HEK293 (cell line): ENCODE measurements around the gene CCHCR1.

Source experiments
- GLI2 ChIP-seq: fragments of 450-650 bp; formaldehyde crosslinking; IDR thresholded peaks from 2 replicates; pipeline ENCODE4; 2017; ENCODE audit warnings: missing biosample characterization, missing genetic modification characterization, low read depth, borderline replicate concordance
- HOXD13 ChIP-seq: sonication (generic); formaldehyde crosslinking; IDR thresholded peaks from 2 replicates; pipeline ENCODE4 v1.8.0; 2022; ENCODE audit warnings: missing genetic modification reagents, borderline replicate concordance
- OSR2 ChIP-seq: fragments of 450-650 bp; formaldehyde crosslinking; IDR thresholded peaks from 2 replicates; pipeline ENCODE4 v1.5.1; 2016; ENCODE audit warnings: missing biosample characterization, missing genetic modification characterization
- PRDM4 ChIP-seq: fragments of 450-650 bp; formaldehyde crosslinking; IDR thresholded peaks from 2 replicates; pipeline ENCODE4 v1.5.1; 2017; ENCODE audit warnings: missing biosample characterization, missing genetic modification characterization
- REPIN1 ChIP-seq: fragments of 450-650 bp; formaldehyde crosslinking; IDR thresholded peaks from 2 replicates; pipeline ENCODE4 v1.5.1; 2017; ENCODE audit warnings: missing biosample characterization, missing genetic modification characterization, low read depth
- SALL2 ChIP-seq: fragments of 450-650 bp; formaldehyde crosslinking; IDR thresholded peaks from 2 replicates; pipeline ENCODE4 v1.5.0; 2017; ENCODE audit warnings: missing biosample characterization, mild to moderate bottlenecking, missing genetic modification characterization, borderline replicate concordance
- ZBTB1 ChIP-seq: fragments of 450-650 bp; formaldehyde crosslinking; IDR thresholded peaks from 2 replicates; pipeline ENCODE4 v1.5.1; 2016; ENCODE audit warnings: missing biosample characterization, missing genetic modification characterization
- ZIC2 ChIP-seq: fragments of 450-650 bp; formaldehyde crosslinking; IDR thresholded peaks from 2 replicates; pipeline ENCODE4 v1.5.1; 2016; ENCODE audit warnings: missing biosample characterization, missing genetic modification characterization
- ZNF112 ChIP-seq: fragments of 450-650 bp; formaldehyde crosslinking; IDR thresholded peaks from 2 replicates; pipeline ENCODE4 v1.5.0; 2017; ENCODE audit warnings: missing biosample characterization, missing genetic modification characterization
- ZNF148 ChIP-seq: fragments of 450-650 bp; formaldehyde crosslinking; IDR thresholded peaks from 2 replicates; pipeline ENCODE4 v1.5.0; 2017; ENCODE audit warnings: missing biosample characterization, missing genetic modification characterization, borderline replicate concordance
- ZNF174 ChIP-seq: fragments of 450-650 bp; formaldehyde crosslinking; IDR thresholded peaks from 2 replicates; pipeline ENCODE4 v1.5.0; 2017; ENCODE audit warnings: missing biosample characterization, mild to moderate bottlenecking, missing genetic modification characterization
- ZNF175 ChIP-seq: fragments of 450-650 bp; formaldehyde crosslinking; IDR thresholded peaks from 2 replicates; pipeline ENCODE4 v1.5.1; 2016; ENCODE audit warnings: missing biosample characterization, missing genetic modification characterization
- ZNF2 ChIP-seq: fragments of 450-650 bp; formaldehyde crosslinking; IDR thresholded peaks from 2 replicates; pipeline ENCODE4 v1.5.1; 2016; ENCODE audit warnings: missing biosample characterization, missing genetic modification characterization
- ZNF211 ChIP-seq: fragments of 450-650 bp; formaldehyde crosslinking; IDR thresholded peaks from 2 replicates; pipeline ENCODE4 v1.5.1; 2016; ENCODE audit warnings: low read depth, missing biosample characterization, missing genetic modification characterization
- ZNF221 ChIP-seq: fragments of 450-650 bp; formaldehyde crosslinking; IDR thresholded peaks from 2 replicates; pipeline ENCODE4 v1.5.1; 2017; ENCODE audit warnings: missing biosample characterization, missing genetic modification characterization, borderline replicate concordance
- ZNF266 ChIP-seq: fragments of 450-650 bp; formaldehyde crosslinking; IDR thresholded peaks from 2 replicates; pipeline ENCODE4 v1.5.1; 2016; ENCODE audit warnings: missing biosample characterization, missing genetic modification characterization, low read depth
- ZNF274 ChIP-seq, 2 experiments: fragments of 200-500 bp in 1 of 2; fragments of 450-650 bp in 1 of 2; sonication (Bioruptor generic) in 1 of 2; formaldehyde crosslinking in 1 of 2; IDR thresholded peaks; 2 replicates each; pipeline versions ENCODE4 v1.5.1 to v1.6.1; 2014 to 2016; ENCODE audit warnings: borderline replicate concordance in 1 of 2, inconsistent platforms in 1 of 2, low read length in 1 of 2, missing biosample characterization in 1 of 2, missing genetic modification characterization in 1 of 2
- ZNF292 ChIP-seq: fragments of 450-650 bp; formaldehyde crosslinking; IDR thresholded peaks from 2 replicates; pipeline ENCODE4 v1.5.1; 2016; ENCODE audit warnings: low read depth, missing biosample characterization, missing genetic modification characterization, borderline replicate concordance
- ZNF311 ChIP-seq: fragments of 450-650 bp; formaldehyde crosslinking; IDR thresholded peaks from 2 replicates; pipeline ENCODE4 v1.5.1; 2017; ENCODE audit warnings: missing biosample characterization, missing genetic modification characterization, borderline replicate concordance
- ZNF416 ChIP-seq: fragments of 450-650 bp; formaldehyde crosslinking; IDR thresholded peaks from 2 replicates; pipeline ENCODE4 v1.5.1; 2016; ENCODE audit warnings: missing biosample characterization, missing genetic modification characterization
- ZNF501 ChIP-seq: fragments of 450-650 bp; formaldehyde crosslinking; IDR thresholded peaks from 2 replicates; pipeline ENCODE4 v1.5.1; 2016; ENCODE audit warnings: missing biosample characterization, missing genetic modification characterization
- ZNF530 ChIP-seq: fragments of 450-650 bp; formaldehyde crosslinking; IDR thresholded peaks from 2 replicates; pipeline ENCODE4 v1.5.1; 2016; ENCODE audit warnings: low read depth, missing biosample characterization, missing genetic modification characterization
- ZNF548 ChIP-seq: fragments of 450-650 bp; formaldehyde crosslinking; IDR thresholded peaks from 2 replicates; pipeline ENCODE4 v1.5.1; 2016; ENCODE audit warnings: missing biosample characterization, missing genetic modification characterization
- ZNF623 ChIP-seq: fragments of 450-650 bp; formaldehyde crosslinking; IDR thresholded peaks from 2 replicates; pipeline ENCODE4 v1.5.1; 2016; ENCODE audit warnings: missing biosample characterization, missing genetic modification characterization
- ZNF629 ChIP-seq: fragments of 450-650 bp; formaldehyde crosslinking; IDR thresholded peaks from 2 replicates; pipeline ENCODE4 v1.5.1; 2017; ENCODE audit warnings: missing biosample characterization, missing genetic modification characterization
- ZNF660 ChIP-seq: fragments of 450-650 bp; IDR thresholded peaks from 2 replicates; pipeline ENCODE4 v1.5.1; 2018; ENCODE audit warnings: missing biosample characterization, mild to moderate bottlenecking, missing genetic modification characterization
- ZNF670 ChIP-seq: fragments of 450-650 bp; formaldehyde crosslinking; IDR thresholded peaks from 2 replicates; pipeline ENCODE4 v1.5.1; 2016; ENCODE audit warnings: missing biosample characterization, missing genetic modification characterization, low read depth
- ZNF692 ChIP-seq: fragments of 450-650 bp; formaldehyde crosslinking; IDR thresholded peaks from 2 replicates; pipeline ENCODE4 v1.5.1; 2016; ENCODE audit warnings: missing biosample characterization, missing genetic modification characterization
- ZNF747 ChIP-seq: fragments of 450-650 bp; formaldehyde crosslinking; IDR thresholded peaks from 2 replicates; pipeline ENCODE4 v1.5.1; 2016; ENCODE audit warnings: missing biosample characterization, missing genetic modification characterization
- ZNF768 ChIP-seq: fragments of 450-650 bp; formaldehyde crosslinking; IDR thresholded peaks from 2 replicates; pipeline ENCODE4 v1.5.1; 2018; ENCODE audit warnings: missing biosample characterization, mild to moderate bottlenecking, missing genetic modification characterization
- ZNF791 ChIP-seq: fragments of 450-650 bp; formaldehyde crosslinking; IDR thresholded peaks from 2 replicates; pipeline ENCODE4 v1.5.1; 2016; ENCODE audit warnings: missing biosample characterization, missing genetic modification characterization
- ZNF837 ChIP-seq: fragments of 450-650 bp; formaldehyde crosslinking; IDR thresholded peaks from 2 replicates; pipeline ENCODE4 v1.5.1; 2016; ENCODE audit warnings: missing biosample characterization, missing genetic modification characterization
- ZSCAN30 ChIP-seq: fragments of 450-650 bp; IDR thresholded peaks from 2 replicates; pipeline ENCODE4 v1.5.1; 2018; ENCODE audit warnings: missing biosample characterization, mild to moderate bottlenecking, missing genetic modification characterization, moderate library complexity
- ZSCAN5A ChIP-seq: fragments of 450-650 bp; formaldehyde crosslinking; IDR thresholded peaks from 2 replicates; pipeline ENCODE4 v1.5.1; 2016; ENCODE audit warnings: missing biosample characterization, missing genetic modification characterization

CCHCR1 gene

GRCh38 chr6:31158140-31158862 is 699 bp upstream of the CCHCR1 start, which contains the start of gene TCF19 (continued):
- no peak for TF ChIP-seq ZNF112
- TF ChIP-seq ZNF266 = no peak
- TF ChIP-seq ZSCAN30 (tag by site-specific recombination) = 0 out of 2 replicates have a peak, but pooled peaks have one; percentile 35
- TF ChIP-seq ZNF791 (tag by site-specific recombination) = no peak
- no peak for TF ChIP-seq ZNF747
- no peak for TF ChIP-seq ZNF211 (tag by site-specific recombination)
- TF ChIP-seq ZNF148 = no peak
- TF ChIP-seq HOXD13 (CRISPR knock-in tag) = no peak
- TF ChIP-seq ZNF175 (tag by site-specific recombination) = no peak
- peak; percentile 25; the same call in 1 of the 2 replicates for TF ChIP-seq OSR2
- no peak for TF ChIP-seq ZNF837 (tag by site-specific recombination)
- no peak for TF ChIP-seq ZNF670 (tag by site-specific recombination)
- no peak for TF ChIP-seq GLI2 (tag by site-specific recombination)
- no peak for TF ChIP-seq ZNF530
- TF ChIP-seq ZNF501 = peak; percentile 68; the same call in 1 of the 2 replicates
- no peak for TF ChIP-seq ZNF174 (tag by site-specific recombination)
- no peak for TF ChIP-seq ZNF274 (IDR thresholded peaks at IDR 0.05; ENCODE audit: low read length)
- no peak for TF ChIP-seq ZNF274 (tag by site-specific recombination; IDR thresholded peaks at IDR 0.05; ENCODE audit: borderline replicate concordance)
- peak; percentile 92 for TF ChIP-seq ZNF692 (tag by site-specific recombination)
- TF ChIP-seq ZNF311 = no peak
- no peak for TF ChIP-seq ZNF292 (tag by site-specific recombination)
- TF ChIP-seq ZNF660 (tag by site-specific recombination) = peak; percentile 81
- no peak for TF ChIP-seq ZNF221 (tag by site-specific recombination)
- TF ChIP-seq REPIN1 (tag by site-specific recombination) = no peak
- no peak for TF ChIP-seq SALL2 (tag by site-specific recombination)
- TF ChIP-seq ZNF623 (tag by site-specific recombination) = no peak
- peak; percentile 19; the same call in 1 of the 2 replicates for TF ChIP-seq ZNF2 (tag by site-specific recombination)
- TF ChIP-seq ZSCAN5A (tag by site-specific recombination) = no peak
- TF ChIP-seq ZBTB1 (tag by site-specific recombination) = no peak
- TF ChIP-seq ZNF416 (tag by site-specific recombination) = no peak
- no peak; the same call in 1 of the 2 replicates for TF ChIP-seq ZIC2 (tag by site-specific recombination)
- TF ChIP-seq PRDM4 = no peak
- peak; percentile 9 for TF ChIP-seq ZNF629 (tag by site-specific recombination)
- TF ChIP-seq ZNF768 (tag by site-specific recombination) = no peak
- no peak for TF ChIP-seq ZNF548 (tag by site-specific recombination)
